GM23338 (cell line): Measurements from ENCODE around the gene EYA2.

Experiments used
- CREB1 ChIP-seq: fragments of 250-450 bp; sonication (Bioruptor Pico); IDR thresholded peaks from 2 replicates; pipeline ENCODE4 v1.5.0; 2020; ENCODE audit warnings: low read depth, mild to moderate bottlenecking, moderate library complexity
- EZH2 ChIP-seq: fragments of 200-600 bp; sonication (generic); IDR thresholded peaks from one replicate; pipeline ENCODE4 v1.8.0; 2017; ENCODE audit warnings: antibody characterized with exemption, mild to moderate bottlenecking, low read depth; ENCODE audit not compliant: unreplicated experiment
- EZH2phosphoT487 ChIP-seq: fragments of 200-600 bp; sonication (generic); IDR thresholded peaks from one replicate; pipeline ENCODE4 v1.8.1; 2018; ENCODE audit warnings: antibody characterized with exemption; ENCODE audit not compliant: unreplicated experiment
- JUNB ChIP-seq: IDR thresholded peaks from one replicate; pipeline ENCODE4 v1.6.1; 2016; ENCODE audit warnings: antibody characterized with exemption; ENCODE audit not compliant: unreplicated experiment
- NANOG ChIP-seq: IDR thresholded peaks from 2 replicates; pipeline ENCODE4 v1.6.1; 2016; ENCODE audit warnings: antibody characterized with exemption, borderline replicate concordance
- POLR2AphosphoS5 ChIP-seq: IDR thresholded peaks from 2 replicates; pipeline ENCODE4 v1.6.1; 2016; ENCODE audit warnings: antibody characterized with exemption, low read depth
- STAT1 ChIP-seq: IDR thresholded peaks from one replicate; pipeline ENCODE4 v1.6.1; 2016; ENCODE audit warnings: antibody characterized with exemption; ENCODE audit not compliant: unreplicated experiment
- ZNF114 ChIP-seq: fragments of 250-450 bp; sonication (Bioruptor Pico); IDR thresholded peaks from 2 replicates; pipeline ENCODE4 v1.5.0; 2020; ENCODE audit warnings: mild to moderate bottlenecking, moderate library complexity
- ZNF331 ChIP-seq: fragments of 250-450 bp; sonication (Bioruptor Pico); IDR thresholded peaks from 2 replicates; pipeline ENCODE4 v1.5.0; 2020; ENCODE audit warnings: low read depth, mild to moderate bottlenecking, moderate library complexity
- TF ChIP-seq, protein P1 (sequence below), 2 experiments: fragments of 200-600 bp in 1 of 2; sonication (generic) in 1 of 2; conservative IDR thresholded peaks; 2 replicates each; pipeline versions ENCODE4 v1.5.1 to v1.6.1; 2016 to 2017; ENCODE audit warnings: antibody characterized with exemption in 2 of 2, low read depth in 2 of 2, mild to moderate bottlenecking in 2 of 2, moderate library complexity in 1 of 2
- TF ChIP-seq, protein P2 (sequence below): IDR thresholded peaks from one replicate; pipeline ENCODE4 v1.6.1; 2018; ENCODE audit warnings: antibody characterized with exemption; ENCODE audit not compliant: unreplicated experiment
- TF ChIP-seq, protein P3 (sequence below): IDR thresholded peaks from 2 replicates; pipeline ENCODE4 v1.6.1; 2016; ENCODE audit warnings: antibody characterized with exemption
- TF ChIP-seq, protein P4 (sequence below): fragments of 250-450 bp; sonication (Bioruptor Pico); IDR thresholded peaks from 2 replicates; pipeline ENCODE4 v1.5.0; 2020; ENCODE audit warnings: mild to moderate bottlenecking, moderate library complexity

DNA sequence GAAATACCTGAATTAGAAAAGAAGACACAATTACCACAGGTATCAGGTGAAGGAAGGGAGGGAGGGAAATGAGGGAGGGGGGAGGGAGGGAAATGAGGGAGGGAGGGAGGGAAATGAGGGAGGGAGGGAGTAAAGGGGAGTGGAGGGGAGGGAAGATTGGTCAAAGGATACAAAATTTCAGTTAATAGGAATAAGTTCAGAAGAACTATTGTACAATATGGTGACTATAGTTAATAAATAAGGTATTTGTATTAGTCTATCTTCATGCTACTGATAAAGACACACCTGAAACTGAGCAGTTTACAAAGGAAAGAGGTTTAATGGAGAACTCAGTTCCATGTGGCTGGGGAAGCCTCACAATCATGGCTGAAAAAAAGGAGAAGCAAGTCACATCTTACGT is 185.7 kb downstream of the EYA2 start:
- TF ChIP-seq, protein P1, sequence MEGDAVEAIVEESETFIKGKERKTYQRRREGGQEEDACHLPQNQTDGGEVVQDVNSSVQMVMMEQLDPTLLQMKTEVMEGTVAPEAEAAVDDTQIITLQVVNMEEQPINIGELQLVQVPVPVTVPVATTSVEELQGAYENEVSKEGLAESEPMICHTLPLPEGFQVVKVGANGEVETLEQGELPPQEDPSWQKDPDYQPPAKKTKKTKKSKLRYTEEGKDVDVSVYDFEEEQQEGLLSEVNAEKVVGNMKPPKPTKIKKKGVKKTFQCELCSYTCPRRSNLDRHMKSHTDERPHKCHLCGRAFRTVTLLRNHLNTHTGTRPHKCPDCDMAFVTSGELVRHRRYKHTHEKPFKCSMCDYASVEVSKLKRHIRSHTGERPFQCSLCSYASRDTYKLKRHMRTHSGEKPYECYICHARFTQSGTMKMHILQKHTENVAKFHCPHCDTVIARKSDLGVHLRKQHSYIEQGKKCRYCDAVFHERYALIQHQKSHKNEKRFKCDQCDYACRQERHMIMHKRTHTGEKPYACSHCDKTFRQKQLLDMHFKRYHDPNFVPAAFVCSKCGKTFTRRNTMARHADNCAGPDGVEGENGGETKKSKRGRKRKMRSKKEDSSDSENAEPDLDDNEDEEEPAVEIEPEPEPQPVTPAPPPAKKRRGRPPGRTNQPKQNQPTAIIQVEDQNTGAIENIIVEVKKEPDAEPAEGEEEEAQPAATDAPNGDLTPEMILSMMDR (conservative IDR thresholded peaks at IDR 0.05; ENCODE audit: low read depth in 2 of 2), result no peak
- TF ChIP-seq POLR2AphosphoS5 (no peak), EZH2 (no peak), JUNB (no peak), EZH2phosphoT487 (no peak), CREB1 (CRISPR knock-in tag) (no peak), ZNF331 (CRISPR knock-in tag) (no peak), NANOG (no peak), STAT1 (no peak), ZNF114 (CRISPR knock-in tag) (no peak)
- TF ChIP-seq, protein P2, sequence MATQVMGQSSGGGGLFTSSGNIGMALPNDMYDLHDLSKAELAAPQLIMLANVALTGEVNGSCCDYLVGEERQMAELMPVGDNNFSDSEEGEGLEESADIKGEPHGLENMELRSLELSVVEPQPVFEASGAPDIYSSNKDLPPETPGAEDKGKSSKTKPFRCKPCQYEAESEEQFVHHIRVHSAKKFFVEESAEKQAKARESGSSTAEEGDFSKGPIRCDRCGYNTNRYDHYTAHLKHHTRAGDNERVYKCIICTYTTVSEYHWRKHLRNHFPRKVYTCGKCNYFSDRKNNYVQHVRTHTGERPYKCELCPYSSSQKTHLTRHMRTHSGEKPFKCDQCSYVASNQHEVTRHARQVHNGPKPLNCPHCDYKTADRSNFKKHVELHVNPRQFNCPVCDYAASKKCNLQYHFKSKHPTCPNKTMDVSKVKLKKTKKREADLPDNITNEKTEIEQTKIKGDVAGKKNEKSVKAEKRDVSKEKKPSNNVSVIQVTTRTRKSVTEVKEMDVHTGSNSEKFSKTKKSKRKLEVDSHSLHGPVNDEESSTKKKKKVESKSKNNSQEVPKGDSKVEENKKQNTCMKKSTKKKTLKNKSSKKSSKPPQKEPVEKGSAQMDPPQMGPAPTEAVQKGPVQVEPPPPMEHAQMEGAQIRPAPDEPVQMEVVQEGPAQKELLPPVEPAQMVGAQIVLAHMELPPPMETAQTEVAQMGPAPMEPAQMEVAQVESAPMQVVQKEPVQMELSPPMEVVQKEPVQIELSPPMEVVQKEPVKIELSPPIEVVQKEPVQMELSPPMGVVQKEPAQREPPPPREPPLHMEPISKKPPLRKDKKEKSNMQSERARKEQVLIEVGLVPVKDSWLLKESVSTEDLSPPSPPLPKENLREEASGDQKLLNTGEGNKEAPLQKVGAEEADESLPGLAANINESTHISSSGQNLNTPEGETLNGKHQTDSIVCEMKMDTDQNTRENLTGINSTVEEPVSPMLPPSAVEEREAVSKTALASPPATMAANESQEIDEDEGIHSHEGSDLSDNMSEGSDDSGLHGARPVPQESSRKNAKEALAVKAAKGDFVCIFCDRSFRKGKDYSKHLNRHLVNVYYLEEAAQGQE, result no peak
- TF ChIP-seq, protein P3, sequence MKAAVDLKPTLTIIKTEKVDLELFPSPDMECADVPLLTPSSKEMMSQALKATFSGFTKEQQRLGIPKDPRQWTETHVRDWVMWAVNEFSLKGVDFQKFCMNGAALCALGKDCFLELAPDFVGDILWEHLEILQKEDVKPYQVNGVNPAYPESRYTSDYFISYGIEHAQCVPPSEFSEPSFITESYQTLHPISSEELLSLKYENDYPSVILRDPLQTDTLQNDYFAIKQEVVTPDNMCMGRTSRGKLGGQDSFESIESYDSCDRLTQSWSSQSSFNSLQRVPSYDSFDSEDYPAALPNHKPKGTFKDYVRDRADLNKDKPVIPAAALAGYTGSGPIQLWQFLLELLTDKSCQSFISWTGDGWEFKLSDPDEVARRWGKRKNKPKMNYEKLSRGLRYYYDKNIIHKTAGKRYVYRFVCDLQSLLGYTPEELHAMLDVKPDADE, result no peak
- TF ChIP-seq, protein P4, sequence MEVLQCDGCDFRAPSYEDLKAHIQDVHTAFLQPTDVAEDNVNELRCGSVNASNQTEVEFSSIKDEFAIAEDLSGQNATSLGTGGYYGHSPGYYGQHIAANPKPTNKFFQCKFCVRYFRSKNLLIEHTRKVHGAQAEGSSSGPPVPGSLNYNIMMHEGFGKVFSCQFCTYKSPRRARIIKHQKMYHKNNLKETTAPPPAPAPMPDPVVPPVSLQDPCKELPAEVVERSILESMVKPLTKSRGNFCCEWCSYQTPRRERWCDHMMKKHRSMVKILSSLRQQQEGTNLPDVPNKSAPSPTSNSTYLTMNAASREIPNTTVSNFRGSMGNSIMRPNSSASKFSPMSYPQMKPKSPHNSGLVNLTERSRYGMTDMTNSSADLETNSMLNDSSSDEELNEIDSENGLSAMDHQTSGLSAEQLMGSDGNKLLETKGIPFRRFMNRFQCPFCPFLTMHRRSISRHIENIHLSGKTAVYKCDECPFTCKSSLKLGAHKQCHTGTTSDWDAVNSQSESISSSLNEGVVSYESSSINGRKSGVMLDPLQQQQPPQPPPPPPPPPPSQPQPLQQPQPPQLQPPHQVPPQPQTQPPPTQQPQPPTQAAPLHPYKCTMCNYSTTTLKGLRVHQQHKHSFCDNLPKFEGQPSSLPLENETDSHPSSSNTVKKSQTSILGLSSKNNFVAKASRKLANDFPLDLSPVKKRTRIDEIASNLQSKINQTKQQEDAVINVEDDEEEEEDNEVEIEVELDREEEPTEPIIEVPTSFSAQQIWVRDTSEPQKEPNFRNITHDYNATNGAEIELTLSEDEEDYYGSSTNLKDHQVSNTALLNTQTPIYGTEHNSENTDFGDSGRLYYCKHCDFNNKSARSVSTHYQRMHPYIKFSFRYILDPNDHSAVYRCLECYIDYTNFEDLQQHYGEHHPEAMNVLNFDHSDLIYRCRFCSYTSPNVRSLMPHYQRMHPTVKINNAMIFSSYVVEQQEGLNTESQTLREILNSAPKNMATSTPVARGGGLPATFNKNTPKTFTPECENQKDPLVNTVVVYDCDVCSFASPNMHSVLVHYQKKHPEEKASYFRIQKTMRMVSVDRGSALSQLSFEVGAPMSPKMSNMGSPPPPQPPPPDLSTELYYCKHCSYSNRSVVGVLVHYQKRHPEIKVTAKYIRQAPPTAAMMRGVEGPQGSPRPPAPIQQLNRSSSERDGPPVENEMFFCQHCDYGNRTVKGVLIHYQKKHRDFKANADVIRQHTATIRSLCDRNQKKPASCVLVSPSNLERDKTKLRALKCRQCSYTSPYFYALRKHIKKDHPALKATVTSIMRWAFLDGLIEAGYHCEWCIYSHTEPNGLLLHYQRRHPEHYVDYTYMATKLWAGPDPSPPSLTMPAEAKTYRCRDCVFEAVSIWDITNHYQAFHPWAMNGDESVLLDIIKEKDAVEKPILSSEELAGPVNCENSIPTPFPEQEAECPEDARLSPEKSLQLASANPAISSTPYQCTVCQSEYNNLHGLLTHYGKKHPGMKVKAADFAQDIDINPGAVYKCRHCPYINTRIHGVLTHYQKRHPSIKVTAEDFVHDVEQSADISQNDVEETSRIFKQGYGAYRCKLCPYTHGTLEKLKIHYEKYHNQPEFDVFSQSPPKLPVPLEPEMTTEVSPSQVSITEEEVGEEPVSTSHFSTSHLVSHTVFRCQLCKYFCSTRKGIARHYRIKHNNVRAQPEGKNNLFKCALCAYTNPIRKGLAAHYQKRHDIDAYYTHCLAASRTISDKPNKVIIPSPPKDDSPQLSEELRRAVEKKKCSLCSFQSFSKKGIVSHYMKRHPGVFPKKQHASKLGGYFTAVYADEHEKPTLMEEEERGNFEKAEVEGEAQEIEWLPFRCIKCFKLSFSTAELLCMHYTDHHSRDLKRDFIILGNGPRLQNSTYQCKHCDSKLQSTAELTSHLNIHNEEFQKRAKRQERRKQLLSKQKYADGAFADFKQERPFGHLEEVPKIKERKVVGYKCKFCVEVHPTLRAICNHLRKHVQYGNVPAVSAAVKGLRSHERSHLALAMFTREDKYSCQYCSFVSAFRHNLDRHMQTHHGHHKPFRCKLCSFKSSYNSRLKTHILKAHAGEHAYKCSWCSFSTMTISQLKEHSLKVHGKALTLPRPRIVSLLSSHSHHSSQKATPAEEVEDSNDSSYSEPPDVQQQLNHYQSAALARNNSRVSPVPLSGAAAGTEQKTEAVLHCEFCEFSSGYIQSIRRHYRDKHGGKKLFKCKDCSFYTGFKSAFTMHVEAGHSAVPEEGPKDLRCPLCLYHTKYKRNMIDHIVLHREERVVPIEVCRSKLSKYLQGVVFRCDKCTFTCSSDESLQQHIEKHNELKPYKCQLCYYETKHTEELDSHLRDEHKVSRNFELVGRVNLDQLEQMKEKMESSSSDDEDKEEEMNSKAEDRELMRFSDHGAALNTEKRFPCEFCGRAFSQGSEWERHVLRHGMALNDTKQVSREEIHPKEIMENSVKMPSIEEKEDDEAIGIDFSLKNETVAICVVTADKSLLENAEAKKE, result no peak
